Fibroblast of villous mesenchyme (primary cell): ENCODE data around the gene CNEP1R1. TPM values are rescaled to one million over a fixed set of nuclear protein-coding genes. Genes with fewer than 3 reads are reported as not detected.

ENCODE experiments used
- DNase-seq: peaks from one replicate; pipeline ENCODE4 v3.0.0-alpha.2; 2010; ENCODE audit warnings: low read depth
- H3K4me3 ChIP-seq: 2 replicates; pipeline ENCODE4 v1.5.1; 2011; ENCODE audit warnings: low read depth, mild to moderate bottlenecking, low read length
- total RNA-seq: library from RNA; depleted of rRNA; stranded (reverse); fragments of >200 nt; gene quantifications from 2 replicates; pipeline ENCODE4 v1.2.3, GENCODE V29; 2012
- TF ChIP-seq, protein P1 (sequence below): IDR thresholded peaks from 2 replicates; pipeline ENCODE4 v1.5.1; 2012; ENCODE audit warnings: low read depth, mild to moderate bottlenecking, low read length; ENCODE audit not compliant: insufficient read depth

The CNEP1R1 gene
- total RNA-seq, 1 donor: 44.5 TPM

DNA sequence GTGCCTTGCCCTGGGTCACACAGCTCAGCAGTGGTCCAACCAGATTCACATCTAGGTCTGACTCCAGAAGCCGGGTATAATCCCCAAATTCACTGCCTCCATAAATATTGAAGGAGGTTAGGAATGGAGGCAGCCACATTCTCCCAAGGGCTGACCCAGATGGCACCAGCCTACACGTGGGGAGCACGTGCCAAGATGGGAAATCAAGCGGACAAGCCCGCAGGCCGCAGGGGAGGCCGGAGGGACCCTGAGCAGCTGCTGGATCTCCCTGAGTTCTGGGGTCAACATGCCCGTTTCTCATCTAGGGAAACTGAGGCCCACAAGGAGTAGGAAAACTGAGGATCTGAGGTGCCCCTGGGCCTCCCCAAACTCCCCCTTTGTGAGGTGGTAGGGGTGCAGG is 32.2 kb upstream of the CNEP1R1 start:
- DNase-seq: no peak
- TF ChIP-seq, protein P1, sequence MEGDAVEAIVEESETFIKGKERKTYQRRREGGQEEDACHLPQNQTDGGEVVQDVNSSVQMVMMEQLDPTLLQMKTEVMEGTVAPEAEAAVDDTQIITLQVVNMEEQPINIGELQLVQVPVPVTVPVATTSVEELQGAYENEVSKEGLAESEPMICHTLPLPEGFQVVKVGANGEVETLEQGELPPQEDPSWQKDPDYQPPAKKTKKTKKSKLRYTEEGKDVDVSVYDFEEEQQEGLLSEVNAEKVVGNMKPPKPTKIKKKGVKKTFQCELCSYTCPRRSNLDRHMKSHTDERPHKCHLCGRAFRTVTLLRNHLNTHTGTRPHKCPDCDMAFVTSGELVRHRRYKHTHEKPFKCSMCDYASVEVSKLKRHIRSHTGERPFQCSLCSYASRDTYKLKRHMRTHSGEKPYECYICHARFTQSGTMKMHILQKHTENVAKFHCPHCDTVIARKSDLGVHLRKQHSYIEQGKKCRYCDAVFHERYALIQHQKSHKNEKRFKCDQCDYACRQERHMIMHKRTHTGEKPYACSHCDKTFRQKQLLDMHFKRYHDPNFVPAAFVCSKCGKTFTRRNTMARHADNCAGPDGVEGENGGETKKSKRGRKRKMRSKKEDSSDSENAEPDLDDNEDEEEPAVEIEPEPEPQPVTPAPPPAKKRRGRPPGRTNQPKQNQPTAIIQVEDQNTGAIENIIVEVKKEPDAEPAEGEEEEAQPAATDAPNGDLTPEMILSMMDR: no peak
- no peak overlapping the region for H3K4me3 ChIP-seq

DNA sequence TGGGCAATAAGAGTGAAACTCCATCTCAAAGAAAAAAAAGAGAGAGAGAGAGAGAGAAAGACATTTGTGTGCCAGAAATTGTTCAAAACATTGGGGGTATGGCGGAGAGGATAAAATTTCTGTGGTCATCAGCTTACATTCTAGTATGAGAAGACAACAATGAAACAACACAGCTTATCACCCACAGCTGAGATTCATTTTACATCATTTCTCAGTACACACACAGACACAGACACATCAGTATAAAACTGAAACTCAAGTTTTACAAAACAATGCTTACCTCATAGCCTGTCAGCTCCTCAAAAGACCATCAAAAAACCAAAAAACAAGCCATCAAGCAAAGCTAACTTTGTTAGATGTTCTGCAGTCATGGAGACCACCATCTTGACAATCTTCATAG is 31.4 kb upstream of the CNEP1R1 start:
- DNase-seq: no peak
- TF ChIP-seq, protein P1: no peak

DNA sequence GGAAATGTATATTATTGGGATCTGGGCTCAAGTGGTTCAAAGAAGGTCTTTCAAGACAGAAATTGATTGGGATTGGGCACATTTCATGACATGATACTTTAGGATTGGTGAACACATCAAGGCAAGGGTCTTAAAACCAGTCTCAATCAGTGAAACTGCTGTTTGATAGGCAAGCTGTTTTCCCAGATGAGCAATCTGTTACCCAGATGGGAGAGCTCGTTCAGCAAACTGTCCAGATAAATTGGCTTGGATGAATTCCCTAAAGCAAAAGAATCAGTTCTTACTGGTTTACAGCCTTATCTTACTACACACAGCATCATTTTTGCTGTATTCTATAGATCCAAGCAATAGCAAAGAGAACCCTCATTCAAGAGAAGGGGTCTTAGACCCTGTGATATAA is 31.0 kb upstream of the CNEP1R1 start:
- TF ChIP-seq, protein P1: no peak
- H3K4me3 ChIP-seq: no peak overlapping the region
- no peak for DNase-seq

More for the DNA sequence above, 31.4 kb upstream of the CNEP1R1 start:
- no peak overlapping the region for H3K4me3 ChIP-seq

DNA sequence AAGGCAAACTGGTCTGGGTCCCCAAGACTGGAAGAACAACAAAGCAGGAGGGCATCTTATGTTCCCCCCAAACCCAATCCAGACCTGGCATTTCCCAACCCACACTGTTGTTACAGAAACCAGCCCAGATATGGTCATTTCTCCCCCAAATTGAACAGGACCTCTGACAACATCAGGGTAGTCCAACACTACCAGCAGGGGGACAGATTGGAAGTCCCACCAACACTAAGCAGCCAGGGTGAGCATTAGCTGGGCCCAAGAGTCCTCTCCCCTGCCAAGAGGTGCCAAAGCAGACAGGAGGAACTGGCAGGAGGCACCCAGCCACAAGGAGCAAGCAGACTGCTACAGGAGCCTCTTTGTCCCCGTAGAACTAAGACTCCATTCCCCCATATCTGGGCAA is 29.3 kb upstream of the CNEP1R1 start:
- no peak for DNase-seq
- TF ChIP-seq, protein P1: no peak
- H3K4me3 ChIP-seq: no peak overlapping the region

DNA sequence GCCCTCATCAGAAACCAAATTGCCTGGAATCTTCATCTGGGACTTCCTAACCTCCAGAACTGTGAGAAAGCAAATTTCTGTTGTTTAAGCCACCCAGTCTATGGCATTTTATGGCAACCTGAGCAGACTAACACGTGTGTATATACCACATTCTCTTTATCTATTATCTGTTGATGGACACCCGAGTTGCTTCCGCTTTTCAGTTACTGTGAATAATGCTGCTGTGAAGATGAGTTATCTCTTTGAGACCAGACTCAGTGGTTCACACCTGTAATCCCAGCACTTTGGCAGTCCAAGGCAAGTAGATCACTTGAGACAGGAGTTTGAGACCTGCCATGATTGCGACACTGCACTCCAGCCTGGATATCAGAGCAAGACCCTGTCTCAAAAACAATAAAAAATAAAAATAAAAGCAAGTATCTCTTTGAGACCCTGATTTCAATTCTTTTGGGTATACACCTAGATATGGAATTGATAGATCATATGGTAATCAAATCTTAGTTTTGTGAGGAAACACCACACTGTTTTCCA is 27.2 kb upstream of the CNEP1R1 start:
- DNase-seq: no peak
- TF ChIP-seq, protein P1: no peak
- no peak overlapping the region for H3K4me3 ChIP-seq

DNA sequence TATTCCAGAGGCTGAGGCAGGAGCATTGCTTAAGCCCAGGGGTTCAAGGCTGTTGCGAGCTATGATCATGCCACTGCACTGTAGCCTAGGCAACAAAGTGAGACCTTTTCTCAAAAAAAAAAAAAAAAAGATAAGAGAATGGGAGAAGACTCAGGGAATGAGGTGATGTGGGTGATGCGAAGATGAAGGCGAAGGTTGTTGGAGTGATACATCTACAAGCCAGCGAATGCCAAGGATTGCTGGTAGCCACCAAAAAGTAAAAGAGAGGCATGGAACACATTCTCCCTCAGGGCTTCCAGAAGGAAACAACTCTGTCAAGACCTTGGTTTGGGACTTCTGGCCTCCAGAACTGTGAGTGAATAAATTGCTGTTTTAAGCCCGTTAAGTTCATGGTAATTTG is 26.0 kb upstream of the CNEP1R1 start:
- H3K4me3 ChIP-seq: no peak overlapping the region

More for the DNA sequence above, 26.0 kb upstream of the CNEP1R1 start:
- TF ChIP-seq, protein P1: no peak
- no peak for DNase-seq
